HL-60 (cell line): ENCODE data around the gene ZNF716.

ENCODE experiments used
- DNase-seq, 2 experiments: peaks; one replicate each; pipeline ENCODE4 v3.0.0-alpha.2; 2010 to 2020; ENCODE audit warnings: low read depth in 1 of 2, low spot score in 1 of 2
- H3K27ac ChIP-seq: fragments of 250-450 bp; sonication (Bioruptor Pico); replicated peaks from 2 replicates; pipeline ENCODE4 v1.5.1; 2020; ENCODE audit warnings: mild to moderate bottlenecking, moderate library complexity
- H3K27me3 ChIP-seq: fragments of 250-450 bp; sonication (Bioruptor Pico); 2 replicates; pipeline ENCODE4 v1.5.1; 2021; ENCODE audit warnings: mild to moderate bottlenecking, moderate library complexity; ENCODE audit not compliant: insufficient read depth, poor library complexity, severe bottlenecking
- H3K4me3 ChIP-seq: replicated peaks from 2 replicates; pipeline ENCODE4 v1.5.1; 2011; ENCODE audit warnings: mild to moderate bottlenecking, control low read depth, low read length; ENCODE audit not compliant: insufficient read depth
- CTCF ChIP-seq: IDR thresholded peaks from one replicate; pipeline ENCODE4 v1.5.1; 2011; ENCODE audit warnings: low read length, control low read depth, inconsistent platforms; ENCODE audit not compliant: insufficient read depth
- GABPA ChIP-seq: IDR thresholded peaks from 2 replicates; pipeline ENCODE4 v1.6.1; 2012; ENCODE audit warnings: low read depth
- POLR2AphosphoS5 ChIP-seq: IDR thresholded peaks from 2 replicates; pipeline ENCODE4 v1.6.1; 2012; ENCODE audit warnings: low read depth
- REST ChIP-seq: IDR thresholded peaks from 2 replicates; pipeline ENCODE4 v1.6.1; 2012; ENCODE audit warnings: low read depth; ENCODE audit not compliant: insufficient replicate concordance
- SPI1 ChIP-seq: IDR thresholded peaks from 2 replicates; pipeline ENCODE4 v1.6.1; 2012; ENCODE audit warnings: low read depth, mild to moderate bottlenecking, borderline replicate concordance

Gene ZNF716

GRCh38 chr7:57412168-57412567, 37.8 kb upstream of the ZNF716 start:
- TF ChIP-seq POLR2AphosphoS5 (no peak), REST (no peak), SPI1 (no peak), CTCF (no peak), GABPA (no peak)
- no peak overlapping the region for H3K27ac ChIP-seq
- H3K4me3 ChIP-seq: no peak overlapping the region
- DNase-seq: no peak
- no peaks in the 10 kb centered on the region for H3K27me3 ChIP-seq

- Histone ChIP-seq H3K27ac (no peak overlapping the region), H3K4me3 (no peak overlapping the region), H3K27me3 (no peaks in the 10 kb centered on the region)
- no peak for DNase-seq
- no peak for TF ChIP-seq SPI1
- no peak for TF ChIP-seq CTCF
- TF ChIP-seq GABPA: no peak
- TF ChIP-seq REST: no peak
- TF ChIP-seq POLR2AphosphoS5: no peak
Measured at GRCh38 chr7:57412618-57413017, 37.4 kb upstream of the ZNF716 start.

GRCh38 chr7:57413529-57414398, 36.2 kb upstream of the ZNF716 start:
- Histone ChIP-seq H3K27ac (no peak overlapping the region), H3K4me3 (no peak overlapping the region), H3K27me3 (no peaks in the 10 kb centered on the region)
- TF ChIP-seq POLR2AphosphoS5 (no peak), REST (no peak), CTCF (no peak), SPI1 (no peak), GABPA (no peak)
- no peak for DNase-seq
